ENCODE data around the gene TXNDC16. TPM values are rescaled to one million over a fixed set of nuclear protein-coding genes. Genes with fewer than 3 reads are reported as not detected.

TXNDC16 gene
- total RNA-seq, 1 donor from 2014 or later, result 11.5 TPM

DNA sequence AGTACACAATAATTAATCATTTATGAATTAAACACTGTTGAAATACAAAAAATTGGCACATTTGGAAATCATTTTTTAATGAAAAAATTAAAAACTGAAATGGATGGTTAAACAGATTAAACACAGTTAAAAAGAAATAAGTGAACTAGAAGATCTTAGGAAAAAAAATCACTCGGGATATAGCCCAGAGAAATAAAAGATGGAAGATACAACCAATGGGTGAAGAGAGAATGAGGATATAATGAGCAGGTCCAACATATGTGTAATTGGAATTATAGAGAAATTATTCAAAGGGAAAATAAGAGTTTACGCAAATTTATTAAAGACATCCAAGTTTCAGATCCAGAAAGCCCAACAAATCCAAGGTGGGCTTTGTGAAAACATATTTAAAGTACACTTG lies 6.4 kb upstream of the TXNDC16 start:
- H3K9me3 Mint-ChIP-seq, result no peaks in the 10 kb centered on the region
- H3K4me3 Mint-ChIP-seq, result no peak overlapping the region
- peaks cover 5% of the 10 kb centered on the region for H3K27me3 Mint-ChIP-seq (ENCODE audit: low read depth)
- H3K36me3 Mint-ChIP-seq (ENCODE audit: low read depth), result peaks cover 3% of the 10 kb centered on the region
- no peak for DNase-seq (ENCODE audit: low read depth, low spot score)
- no peak overlapping the region for H3K27ac Mint-ChIP-seq (ENCODE audit: unreplicated experiment)
- TF ChIP-seq, protein P1, sequence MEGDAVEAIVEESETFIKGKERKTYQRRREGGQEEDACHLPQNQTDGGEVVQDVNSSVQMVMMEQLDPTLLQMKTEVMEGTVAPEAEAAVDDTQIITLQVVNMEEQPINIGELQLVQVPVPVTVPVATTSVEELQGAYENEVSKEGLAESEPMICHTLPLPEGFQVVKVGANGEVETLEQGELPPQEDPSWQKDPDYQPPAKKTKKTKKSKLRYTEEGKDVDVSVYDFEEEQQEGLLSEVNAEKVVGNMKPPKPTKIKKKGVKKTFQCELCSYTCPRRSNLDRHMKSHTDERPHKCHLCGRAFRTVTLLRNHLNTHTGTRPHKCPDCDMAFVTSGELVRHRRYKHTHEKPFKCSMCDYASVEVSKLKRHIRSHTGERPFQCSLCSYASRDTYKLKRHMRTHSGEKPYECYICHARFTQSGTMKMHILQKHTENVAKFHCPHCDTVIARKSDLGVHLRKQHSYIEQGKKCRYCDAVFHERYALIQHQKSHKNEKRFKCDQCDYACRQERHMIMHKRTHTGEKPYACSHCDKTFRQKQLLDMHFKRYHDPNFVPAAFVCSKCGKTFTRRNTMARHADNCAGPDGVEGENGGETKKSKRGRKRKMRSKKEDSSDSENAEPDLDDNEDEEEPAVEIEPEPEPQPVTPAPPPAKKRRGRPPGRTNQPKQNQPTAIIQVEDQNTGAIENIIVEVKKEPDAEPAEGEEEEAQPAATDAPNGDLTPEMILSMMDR (conservative IDR thresholded peaks at IDR 0.05), result no peak
- H3K4me1 Mint-ChIP-seq, result peaks cover 9% of the 10 kb centered on the region

DNA sequence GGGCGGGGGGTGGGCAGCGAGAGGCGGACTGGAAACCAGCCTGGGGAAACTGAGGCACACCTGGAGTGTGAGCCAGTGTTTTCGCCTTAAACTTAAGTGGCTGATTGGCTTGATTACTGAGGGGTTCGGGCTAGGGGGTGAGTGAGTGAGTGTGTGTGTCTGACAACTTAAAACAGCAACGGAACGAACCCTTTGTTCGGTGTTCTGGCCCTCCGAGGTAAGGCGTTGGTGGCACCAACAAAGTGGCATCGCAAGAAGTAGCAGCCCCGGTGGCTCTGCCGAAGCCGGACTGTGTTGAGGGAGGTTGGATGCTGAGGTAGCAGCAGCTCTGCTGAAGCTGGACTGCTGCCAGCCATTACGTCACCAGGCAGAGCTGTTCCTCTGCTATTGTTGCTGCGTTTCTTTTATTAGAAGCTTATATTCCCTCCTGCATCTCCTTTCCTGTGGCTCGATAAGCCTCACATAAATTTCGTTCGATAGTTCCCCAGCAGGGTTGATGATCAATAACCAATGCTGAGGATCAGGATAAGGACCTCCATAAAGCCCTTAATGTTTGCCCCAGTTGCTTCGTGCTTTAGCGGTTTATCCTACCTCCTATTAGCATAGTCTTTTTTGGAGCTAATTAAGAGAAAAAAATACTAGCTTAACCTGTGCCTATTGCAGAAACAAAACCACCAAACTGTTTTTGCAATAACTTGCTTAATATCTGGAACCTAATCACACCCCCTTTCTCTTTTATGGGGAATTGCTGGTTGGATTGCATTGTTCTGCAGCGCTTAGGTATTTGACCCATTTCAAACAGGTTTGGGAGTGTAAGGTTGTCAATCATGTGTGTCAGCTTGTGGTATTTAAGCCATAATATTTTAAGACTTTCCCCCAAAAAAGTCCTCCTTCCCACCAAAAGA lies 1.6 kb upstream of the TXNDC16 start:
- Mint-ChIP-seq H3K9me3 (no peaks in the 10 kb centered on the region), H3K27ac (ENCODE audit: unreplicated experiment) (peak overlapping the region; percentile 99), H3K4me1 (peaks cover 32% of the 10 kb centered on the region), H3K4me3 (peak overlapping the region; percentile 99), H3K27me3 (ENCODE audit: low read depth) (peaks cover 5% of the 10 kb centered on the region), H3K36me3 (ENCODE audit: low read depth) (peaks cover 3% of the 10 kb centered on the region)
- TF ChIP-seq, protein P1 (conservative IDR thresholded peaks at IDR 0.05), result peak; percentile 31
- peak; percentile 24 for DNase-seq (ENCODE audit: low read depth, low spot score)

DNA sequence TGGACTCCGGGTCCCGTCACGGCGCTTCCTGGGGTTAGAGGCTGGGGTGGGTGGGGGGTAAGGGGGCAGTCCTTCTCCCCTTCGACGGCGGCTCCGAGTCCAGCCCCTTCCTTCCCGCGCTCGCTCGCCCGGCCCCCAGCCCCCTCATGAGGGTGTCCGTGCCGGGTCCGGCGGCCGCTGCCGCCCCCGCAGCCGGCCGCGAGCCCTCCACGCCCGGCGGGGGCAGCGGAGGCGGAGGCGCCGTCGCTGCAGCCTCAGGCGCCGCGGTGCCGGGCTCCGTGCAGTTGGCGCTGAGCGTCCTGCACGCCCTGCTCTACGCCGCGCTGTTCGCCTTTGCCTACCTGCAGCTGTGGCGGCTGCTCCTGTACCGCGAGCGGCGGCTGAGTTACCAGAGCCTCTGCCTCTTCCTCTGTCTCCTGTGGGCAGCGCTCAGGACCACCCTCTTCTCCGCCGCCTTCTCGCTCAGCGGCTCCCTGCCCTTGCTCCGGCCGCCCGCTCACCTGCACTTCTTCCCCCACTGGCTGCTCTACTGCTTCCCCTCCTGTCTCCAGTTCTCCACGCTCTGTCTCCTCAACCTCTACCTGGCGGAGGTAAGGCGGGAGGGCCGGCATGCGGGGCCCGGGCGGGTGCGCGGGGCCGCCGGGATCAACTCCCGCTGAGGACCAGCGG lies 831 bp upstream of the TXNDC16 start:
- H3K4me3 Mint-ChIP-seq, result peak overlapping the region; percentile 99

DNA sequence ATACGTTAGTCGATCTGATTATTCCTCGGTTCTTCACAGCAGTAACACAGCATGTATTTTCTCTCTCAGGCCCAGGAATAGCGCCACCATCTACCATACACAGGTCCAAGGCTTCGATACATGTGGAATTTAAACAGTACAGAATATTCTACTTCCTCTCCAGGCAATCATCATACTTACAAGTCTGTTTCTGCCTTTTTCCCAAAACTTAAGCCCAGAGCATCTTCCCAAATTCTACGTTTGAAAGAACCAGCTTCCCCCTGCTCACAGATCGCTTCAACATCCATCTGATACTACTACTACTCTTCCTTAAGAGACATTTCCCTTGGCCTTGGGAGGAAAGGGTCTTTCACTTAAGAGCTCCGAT lies 626 bp downstream of the TXNDC16 start:
- peak overlapping the region; percentile 90 for H3K4me3 Mint-ChIP-seq
- H3K4me1 Mint-ChIP-seq, result peaks cover 32% of the 10 kb centered on the region
- no peak for DNase-seq (ENCODE audit: low read depth, low spot score)
- TF ChIP-seq, protein P1 (conservative IDR thresholded peaks at IDR 0.05), result no peak
- H3K9me3 Mint-ChIP-seq, result no peaks in the 10 kb centered on the region
- H3K36me3 Mint-ChIP-seq (ENCODE audit: low read depth), result no peaks in the 10 kb centered on the region
- H3K27ac Mint-ChIP-seq (ENCODE audit: unreplicated experiment), result peak overlapping the region; percentile 69
- H3K27me3 Mint-ChIP-seq (ENCODE audit: low read depth), result peaks cover 5% of the 10 kb centered on the region

More for the DNA sequence above, 831 bp upstream of the TXNDC16 start:
- H3K4me1 Mint-ChIP-seq, result peaks cover 32% of the 10 kb centered on the region
- H3K9me3 Mint-ChIP-seq, result no peaks in the 10 kb centered on the region
- DNase-seq (ENCODE audit: low read depth, low spot score), result peak; percentile 22
- H3K36me3 Mint-ChIP-seq (ENCODE audit: low read depth), result no peaks in the 10 kb centered on the region
- no peak overlapping the region for H3K27ac Mint-ChIP-seq (ENCODE audit: unreplicated experiment)
- H3K27me3 Mint-ChIP-seq (ENCODE audit: low read depth), result peaks cover 5% of the 10 kb centered on the region
- TF ChIP-seq, protein P1 (conservative IDR thresholded peaks at IDR 0.05), result no peak

DNA sequence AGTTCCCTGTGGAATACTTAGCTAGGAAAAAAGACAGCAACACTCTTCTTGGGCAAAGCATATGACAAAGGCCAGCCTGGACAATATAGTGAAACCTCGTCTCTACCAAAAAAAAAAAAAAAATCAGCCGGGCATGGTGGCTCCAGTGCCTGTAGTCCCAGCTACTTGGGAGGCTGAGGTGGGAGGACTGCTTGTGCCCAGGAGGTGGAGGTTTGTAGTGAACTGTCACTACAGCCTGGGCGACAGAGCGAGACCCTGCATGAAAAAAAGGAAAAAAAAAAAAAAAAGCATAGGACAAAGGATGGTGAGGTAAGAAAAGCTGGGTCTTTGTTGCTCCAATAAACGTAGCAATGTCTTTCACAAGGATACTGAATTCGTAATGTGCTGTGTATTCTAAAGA lies 1.1 kb downstream of the TXNDC16 start:
- Mint-ChIP-seq H3K9me3 (no peaks in the 10 kb centered on the region), H3K27me3 (ENCODE audit: low read depth) (peaks cover 5% of the 10 kb centered on the region), H3K4me3 (peak overlapping the region; percentile 90), H3K4me1 (peaks cover 32% of the 10 kb centered on the region), H3K36me3 (ENCODE audit: low read depth) (no peaks in the 10 kb centered on the region), H3K27ac (ENCODE audit: unreplicated experiment) (peak overlapping the region; percentile 69)
- TF ChIP-seq, protein P1 (conservative IDR thresholded peaks at IDR 0.05), result no peak
- no peak for DNase-seq (ENCODE audit: low read depth, low spot score)
